Nephron progenitor cell (in vitro differentiated cells): Measurements from ENCODE around the gene PET100.

Experiments used
- DNase-seq: peaks from one replicate; pipeline ENCODE4 v3.0.0; 2021
- H3K27ac Mint-ChIP-seq: 2 replicates; pipeline ENCODE4 v1.8.0; 2021; ENCODE audit warnings: mild to moderate bottlenecking, moderate library complexity, mixed read lengths
- H3K27me3 Mint-ChIP-seq: 2 replicates; pipeline ENCODE4 v1.8.0; 2021; ENCODE audit warnings: mild to moderate bottlenecking, low read depth, mixed read lengths; ENCODE audit not compliant: poor library complexity
- H3K36me3 Mint-ChIP-seq: 2 replicates; pipeline ENCODE4 v1.8.0; 2021; ENCODE audit warnings: low read depth, mixed read lengths
- H3K4me1 Mint-ChIP-seq: 2 replicates; pipeline ENCODE4 v1.8.0; 2021; ENCODE audit warnings: mixed read lengths
- H3K4me3 Mint-ChIP-seq: 2 replicates; pipeline ENCODE4 v1.8.0; 2021; ENCODE audit warnings: mild to moderate bottlenecking, moderate library complexity, mixed read lengths
- H3K9me3 Mint-ChIP-seq: 2 replicates; pipeline ENCODE4 v1.8.0; 2021; ENCODE audit warnings: mild to moderate bottlenecking, moderate library complexity, mixed read lengths
- CTCF ChIP-seq: fragments of 200-600 bp; sonication (generic); IDR thresholded peaks from 2 replicates; pipeline ENCODE4 v1.5.0; 2021; ENCODE audit warnings: antibody characterized with exemption

PET100 gene

GRCh38 chr19:7635670-7636069 lies 6.1 kb downstream of the PET100 start:
- no peak for TF ChIP-seq CTCF
- no peak for DNase-seq
- H3K27me3 Mint-ChIP-seq = peaks cover 32% of the 10 kb centered on the region
- peaks cover 14% of the 10 kb centered on the region for H3K4me1 Mint-ChIP-seq
- H3K27ac Mint-ChIP-seq = no peak overlapping the region
- H3K36me3 Mint-ChIP-seq = no peaks in the 10 kb centered on the region
- no peaks in the 10 kb centered on the region for H3K9me3 Mint-ChIP-seq
- H3K4me3 Mint-ChIP-seq = peak overlapping the region; percentile 77

- no peak overlapping the region for H3K27ac Mint-ChIP-seq
- peaks cover 10% of the 10 kb centered on the region for H3K4me1 Mint-ChIP-seq
- peak overlapping the region; percentile 77 for H3K4me3 Mint-ChIP-seq
- no peaks in the 10 kb centered on the region for H3K9me3 Mint-ChIP-seq
- no peaks in the 10 kb centered on the region for H3K36me3 Mint-ChIP-seq
- peaks cover 32% of the 10 kb centered on the region for H3K27me3 Mint-ChIP-seq
- TF ChIP-seq CTCF = no peak
- no peak for DNase-seq
Measured at GRCh38 chr19:7636317-7636690, 6.7 kb downstream of the PET100 start.

GRCh38 chr19:7636691-7637373 lies 7.2 kb downstream of the PET100 start, which contains the start of gene STXBP2:
Gene STXBP2 (plus strand): TSS chr19:7637110. CDS start chr19:7637150, 40 bp downstream.
- Mint-ChIP-seq H3K27me3 (peaks cover 32% of the 10 kb centered on the region), H3K27ac (no peak within 1 kb of the TSS)

GRCh38 chr19:7637374-7638256 lies 8.0 kb downstream of the PET100 start:
- Mint-ChIP-seq H3K4me1 (peaks cover 10% of the 10 kb centered on the region), H3K9me3 (no peaks in the 10 kb centered on the region), H3K4me3 (peak overlapping the region; percentile 77), H3K36me3 (no peaks in the 10 kb centered on the region), H3K27me3 (peaks cover 32% of the 10 kb centered on the region), H3K27ac (no peak overlapping the region)
- TF ChIP-seq CTCF = no peak
- no peak for DNase-seq

More at GRCh38 chr19:7636691-7637373, 7.2 kb downstream of the PET100 start, which contains the start of gene STXBP2:
- Mint-ChIP-seq H3K4me3 (peak within 1 kb of the TSS; percentile 77), H3K4me1 (peaks cover 10% of the 10 kb centered on the region), H3K36me3 (no peaks in the 10 kb centered on the region), H3K9me3 (no peaks in the 10 kb centered on the region)
- peak; percentile 83 for DNase-seq
- TF ChIP-seq CTCF = no peak

- Mint-ChIP-seq H3K36me3 (no peaks in the 10 kb centered on the region), H3K27me3 (peaks cover 32% of the 10 kb centered on the region), H3K9me3 (no peaks in the 10 kb centered on the region), H3K4me3 (peak overlapping the region; percentile 63), H3K27ac (peak overlapping the region; percentile 71), H3K4me1 (peaks cover 10% of the 10 kb centered on the region)
- TF ChIP-seq CTCF = no peak
- DNase-seq = no peak
Measured at GRCh38 chr19:7638802-7639465, 9.3 kb downstream of the PET100 start.
